T-helper 17 cell (primary cell): Measurements from ENCODE around the gene GLS. TPM values are rescaled to one million over a fixed set of nuclear protein-coding genes. Genes with fewer than 3 reads are reported as not detected.
A peak's percentile ranks its signal among the peaks of the same experiment; 100 is the strongest.

Source experiments
- ATAC-seq: fragments of 150-1000 bp; cut with Tn5 transposase; 2 replicates; pipeline ENCODE4 v1.10.0; 2021; ENCODE audit warnings: mild to moderate bottlenecking, moderate library complexity
- DNase-seq, 3 donors: peaks; one replicate each; pipeline versions ENCODE4 v3.0.0 to v3.0.0-alpha.2; 2020 to 2021
- H3K9me3 ChIP-seq: one replicate; pipeline ENCODE4 v1.7.0; 2013; ENCODE audit warnings: low read length, mild to moderate bottlenecking; ENCODE audit not compliant: control insufficient read depth, poor library complexity, severe bottlenecking
- H3K27ac Mint-ChIP-seq: one replicate; pipeline ENCODE4 v1.8.0; 2022; ENCODE audit warnings: mild to moderate bottlenecking, moderate library complexity, mixed read lengths
- H3K27me3 Mint-ChIP-seq: one replicate; pipeline ENCODE4 v1.8.0; 2022; ENCODE audit warnings: mixed read lengths
- H3K36me3 Mint-ChIP-seq: one replicate; pipeline ENCODE4 v1.8.0; 2022; ENCODE audit warnings: low read depth, mixed read lengths
- H3K4me1 Mint-ChIP-seq: one replicate; pipeline ENCODE4 v1.8.0; 2022; ENCODE audit warnings: mild to moderate bottlenecking, mixed read lengths
- H3K4me3 Mint-ChIP-seq: one replicate; pipeline ENCODE4 v1.8.0; 2022; ENCODE audit warnings: mild to moderate bottlenecking, moderate library complexity, mixed read lengths
- total RNA-seq, 4 donors: library from RNA in 2 of 4; stranded (reverse) in 2 of 4; gene quantifications; one replicate each; pipeline ENCODE4 v1.2.3 and lab custom pipeline; 2022 to 2026

Gene GLS
- total RNA-seq, 2 donors from 2014 or later: 264 to 292 TPM

GRCh38 chr2:191001032-191001431, 120.4 kb downstream of the GLS start:
- no peak for ATAC-seq
- H3K4me1 Mint-ChIP-seq: peaks cover 30% of the 10 kb centered on the region

GRCh38 chr2:191001624-191002023, 121.0 kb downstream of the GLS start:
- H3K9me3 ChIP-seq: no peaks in the 10 kb centered on the region
- DNase-seq (no peak), ATAC-seq (no peak)
- peaks cover 30% of the 10 kb centered on the region for H3K4me1 Mint-ChIP-seq
- peak overlapping the region; percentile 89 for H3K27ac Mint-ChIP-seq
- no peak overlapping the region for H3K4me3 Mint-ChIP-seq
- H3K36me3 Mint-ChIP-seq: peaks cover 17% of the 10 kb centered on the region
- H3K27me3 Mint-ChIP-seq: no peaks in the 10 kb centered on the region

More at GRCh38 chr2:191001032-191001431, 120.4 kb downstream of the GLS start:
- no peak for DNase-seq
- Mint-ChIP-seq H3K27me3 (no peaks in the 10 kb centered on the region), H3K27ac (peak overlapping the region; percentile 89), H3K36me3 (peaks cover 17% of the 10 kb centered on the region), H3K4me3 (no peak overlapping the region)
- no peaks in the 10 kb centered on the region for H3K9me3 ChIP-seq

- DNase-seq: no peak
- Mint-ChIP-seq H3K27ac (peak overlapping the region; percentile 89), H3K4me3 (no peak overlapping the region), H3K36me3 (peaks cover 16% of the 10 kb centered on the region), H3K4me1 (peaks cover 34% of the 10 kb centered on the region), H3K27me3 (no peaks in the 10 kb centered on the region)
- H3K9me3 ChIP-seq: no peaks in the 10 kb centered on the region
- ATAC-seq: no peak
These were observed 123.0 kb downstream of the GLS start for GRCh38 chr2:191003405-191004309.

GRCh38 chr2:191006297-191006696, 125.7 kb downstream of the GLS start:
- ATAC-seq: no peak
- H3K27me3 Mint-ChIP-seq: no peaks in the 10 kb centered on the region
- peaks cover 39% of the 10 kb centered on the region for H3K4me1 Mint-ChIP-seq
- H3K36me3 Mint-ChIP-seq: peaks cover 15% of the 10 kb centered on the region
- peak overlapping the region; percentile 74 for H3K27ac Mint-ChIP-seq
- no peak for DNase-seq
- H3K4me3 Mint-ChIP-seq: no peak overlapping the region
- no peaks in the 10 kb centered on the region for H3K9me3 ChIP-seq

GRCh38 chr2:191006997-191007783, 126.6 kb downstream of the GLS start:
- peak overlapping the region; percentile 74 for H3K27ac Mint-ChIP-seq
- H3K27me3 Mint-ChIP-seq: no peaks in the 10 kb centered on the region
- peak overlapping the region; percentile 37 for H3K4me3 Mint-ChIP-seq
- peaks cover 15% of the 10 kb centered on the region for H3K36me3 Mint-ChIP-seq
- ATAC-seq (no peak), DNase-seq (no peak)
- peaks cover 41% of the 10 kb centered on the region for H3K4me1 Mint-ChIP-seq
- no peaks in the 10 kb centered on the region for H3K9me3 ChIP-seq

- ATAC-seq (no peak), DNase-seq (no peak)
- H3K27ac Mint-ChIP-seq: peak overlapping the region; percentile 74
- H3K4me3 Mint-ChIP-seq: peak overlapping the region; percentile 31
- H3K4me1 Mint-ChIP-seq: peaks cover 38% of the 10 kb centered on the region
- H3K36me3 Mint-ChIP-seq: peaks cover 15% of the 10 kb centered on the region
- no peaks in the 10 kb centered on the region for H3K27me3 Mint-ChIP-seq
- no peaks in the 10 kb centered on the region for H3K9me3 ChIP-seq
These were observed 127.7 kb downstream of the GLS start for GRCh38 chr2:191008286-191008685.

GRCh38 chr2:191009541-191010374, 129.1 kb downstream of the GLS start:
- Mint-ChIP-seq H3K36me3 (peaks cover 10% of the 10 kb centered on the region), H3K4me3 (peak overlapping the region; percentile 63)

GRCh38 chr2:191010887-191011885, 130.6 kb downstream of the GLS start:
- Mint-ChIP-seq H3K36me3 (peaks cover 8% of the 10 kb centered on the region), H3K4me3 (no peak overlapping the region), H3K27me3 (no peaks in the 10 kb centered on the region), H3K27ac (no peak overlapping the region), H3K4me1 (peaks cover 36% of the 10 kb centered on the region)
- DNase-seq (no peak), ATAC-seq (no peak)
- H3K9me3 ChIP-seq: no peaks in the 10 kb centered on the region

More at GRCh38 chr2:191009541-191010374, 129.1 kb downstream of the GLS start:
- no peak for DNase-seq
- no peak for ATAC-seq
- H3K9me3 ChIP-seq: no peaks in the 10 kb centered on the region
- peaks cover 36% of the 10 kb centered on the region for H3K4me1 Mint-ChIP-seq
- H3K27ac Mint-ChIP-seq: no peak overlapping the region
- H3K27me3 Mint-ChIP-seq: no peaks in the 10 kb centered on the region

GRCh38 chr2:191012346-191012745, 131.7 kb downstream of the GLS start:
- peaks cover 2% of the 10 kb centered on the region for H3K36me3 Mint-ChIP-seq
- H3K27ac Mint-ChIP-seq: no peak overlapping the region
- H3K9me3 ChIP-seq: no peaks in the 10 kb centered on the region
- H3K4me1 Mint-ChIP-seq: peaks cover 27% of the 10 kb centered on the region
- H3K4me3 Mint-ChIP-seq: no peak overlapping the region
- DNase-seq (no peak), ATAC-seq (no peak)
- no peaks in the 10 kb centered on the region for H3K27me3 Mint-ChIP-seq

GRCh38 chr2:191012845-191013681, 132.4 kb downstream of the GLS start:
- Mint-ChIP-seq H3K4me3 (no peak overlapping the region), H3K4me1 (peaks cover 29% of the 10 kb centered on the region), H3K36me3 (peaks cover 2% of the 10 kb centered on the region), H3K27me3 (no peaks in the 10 kb centered on the region), H3K27ac (no peak overlapping the region)
- ATAC-seq (peak; percentile 21), DNase-seq (no peak)
- no peaks in the 10 kb centered on the region for H3K9me3 ChIP-seq

- no peak overlapping the region for H3K4me3 Mint-ChIP-seq
- H3K9me3 ChIP-seq: no peaks in the 10 kb centered on the region
- H3K27me3 Mint-ChIP-seq: no peaks in the 10 kb centered on the region
- H3K4me1 Mint-ChIP-seq: peaks cover 27% of the 10 kb centered on the region
- H3K36me3 Mint-ChIP-seq: peaks cover 2% of the 10 kb centered on the region
- ATAC-seq: no peak
- no peak for DNase-seq
- H3K27ac Mint-ChIP-seq: no peak overlapping the region
These were observed 133.0 kb downstream of the GLS start for GRCh38 chr2:191013682-191013931.
